ACHN (cell line): ENCODE results near the gene IQGAP2.
"Not testable (repeated sequence)": the region's sequence is repeated elsewhere in the genome, so short reads cannot be mapped to it uniquely, and the experiment has no call there.

Experiments
- DNase-seq: peaks from one replicate; pipeline ENCODE4 v3.0.0-alpha.2; 2015
- in situ Hi-C: cut with HindIII; loops from 2 replicates; pipeline ENCODE4 v1.10.0; 2017; ENCODE audit warnings: low sequenced_read_pairs, low pct_ligation_motif_present, low pct_unique_long_range_greater_than_20kb

The IQGAP2 gene

DNA sequence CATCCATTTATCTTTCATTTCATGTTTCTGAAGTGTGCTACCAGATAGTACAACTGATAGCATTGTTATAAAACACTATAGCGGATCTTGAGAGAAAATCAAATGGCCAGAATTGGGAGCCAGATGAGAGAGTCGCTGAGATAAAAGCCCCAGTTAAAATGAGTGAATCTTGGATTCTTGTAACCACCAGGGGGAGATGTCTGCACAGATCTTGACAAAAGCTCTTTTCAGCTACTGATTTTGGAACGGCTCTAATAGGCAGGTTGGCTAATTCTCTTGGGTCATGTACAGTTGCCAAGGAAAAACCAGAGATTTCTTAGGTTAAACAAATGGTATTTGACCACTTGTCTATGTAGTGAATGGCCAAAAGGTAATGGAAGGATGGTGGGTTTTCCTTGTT lies 198.4 kb downstream of the IQGAP2 start:
- in situ Hi-C loops, result no loop called here
- DNase-seq, result peak; percentile 56

DNA sequence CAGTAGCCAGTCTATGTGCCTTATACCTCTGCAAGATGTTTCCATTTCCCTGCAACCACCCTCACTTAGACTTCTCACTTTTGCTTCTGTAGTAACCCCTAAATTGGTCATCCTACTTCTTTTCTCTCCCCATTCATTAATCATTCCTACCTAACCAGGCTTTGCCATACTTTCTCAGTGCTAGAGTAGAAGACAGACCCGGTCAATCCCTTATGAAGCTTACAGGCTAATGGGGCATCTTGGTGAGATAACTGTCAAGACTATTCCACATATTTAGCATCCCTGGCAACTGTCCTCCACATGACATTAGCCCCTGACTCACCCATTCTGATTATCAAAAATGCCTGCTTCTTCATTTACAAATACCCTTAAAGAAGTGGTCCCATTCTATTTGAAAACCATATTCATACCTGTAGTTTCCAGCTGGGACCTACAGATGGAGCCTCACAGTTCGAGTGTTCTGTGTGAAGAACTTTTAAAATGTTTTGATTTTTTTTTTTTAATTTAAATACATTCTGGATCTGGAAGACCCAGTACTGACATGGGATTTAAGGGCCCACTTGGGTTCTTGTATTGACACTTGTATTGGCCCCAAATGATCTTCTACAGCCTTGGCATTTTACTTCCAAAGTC lies 199.1 kb downstream of the IQGAP2 start:
- in situ Hi-C loops, result no loop called here

DNA sequence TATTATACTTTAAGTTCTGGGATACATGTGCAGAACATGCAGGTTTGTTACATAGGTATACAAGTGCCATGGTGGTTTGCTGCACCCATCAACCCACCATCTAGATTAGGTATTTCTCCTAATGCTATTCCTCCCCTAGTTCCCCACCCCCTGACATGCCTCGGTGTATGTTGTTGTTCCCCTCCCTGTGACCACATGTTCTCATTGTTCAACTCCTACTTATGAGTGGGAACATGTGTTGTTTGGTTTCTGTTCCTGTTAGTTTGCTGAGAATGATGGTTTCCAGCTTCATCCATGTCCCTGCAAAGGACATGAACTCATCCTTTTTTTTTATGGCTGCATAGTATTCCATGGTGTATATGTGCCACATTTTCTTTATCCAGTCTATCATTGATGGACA lies 200.9 kb downstream of the IQGAP2 start:
- DNase-seq, result not testable (repeated sequence)

More for the DNA sequence above, 199.1 kb downstream of the IQGAP2 start:
- DNase-seq, result peak; percentile 7

DNA sequence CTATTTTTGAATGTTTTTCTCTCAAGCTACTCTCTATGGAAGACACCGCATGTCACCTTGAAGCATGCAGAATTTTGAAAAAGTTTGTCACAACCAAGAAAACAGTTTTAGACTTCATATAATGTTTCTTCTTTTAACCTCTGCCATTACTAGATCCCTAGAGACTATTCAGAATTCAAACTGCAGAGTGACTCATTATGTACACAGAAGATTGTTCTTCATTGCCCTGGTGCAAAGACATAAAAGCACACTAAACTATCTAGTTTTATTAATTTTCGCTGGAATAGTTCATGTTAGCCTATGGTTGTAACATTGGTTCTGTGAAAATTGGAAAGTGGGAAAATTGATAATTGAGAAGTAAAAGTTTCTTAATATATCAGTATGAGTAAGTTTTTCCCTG lies 201.8 kb downstream of the IQGAP2 start:
- DNase-seq, result no peak
- in situ Hi-C loops, result no loop called here

More for the DNA sequence above, 200.9 kb downstream of the IQGAP2 start:
- in situ Hi-C loops, result not testable (repeated sequence)

DNA sequence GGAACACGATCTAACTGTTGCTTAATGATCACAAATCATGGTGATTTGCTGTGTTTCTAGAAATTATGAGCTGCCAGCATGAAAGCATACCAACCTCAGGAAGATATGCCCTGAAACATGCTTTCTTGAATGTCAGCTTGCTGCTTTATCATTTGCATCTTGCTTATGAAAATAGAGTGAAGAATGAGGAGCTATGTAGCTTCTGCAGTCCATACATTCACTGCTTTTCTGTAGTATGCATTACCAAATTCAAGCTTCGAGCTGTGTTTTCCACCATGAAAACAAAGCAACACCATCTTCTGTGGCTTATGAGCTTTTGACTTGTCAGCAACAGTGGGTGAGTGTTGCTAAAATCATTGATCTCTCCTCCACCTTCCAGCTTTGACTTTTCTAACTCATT lies 203.6 kb downstream of the IQGAP2 start:
- in situ Hi-C loops, result no loop called here
- DNase-seq, result no peak

DNA sequence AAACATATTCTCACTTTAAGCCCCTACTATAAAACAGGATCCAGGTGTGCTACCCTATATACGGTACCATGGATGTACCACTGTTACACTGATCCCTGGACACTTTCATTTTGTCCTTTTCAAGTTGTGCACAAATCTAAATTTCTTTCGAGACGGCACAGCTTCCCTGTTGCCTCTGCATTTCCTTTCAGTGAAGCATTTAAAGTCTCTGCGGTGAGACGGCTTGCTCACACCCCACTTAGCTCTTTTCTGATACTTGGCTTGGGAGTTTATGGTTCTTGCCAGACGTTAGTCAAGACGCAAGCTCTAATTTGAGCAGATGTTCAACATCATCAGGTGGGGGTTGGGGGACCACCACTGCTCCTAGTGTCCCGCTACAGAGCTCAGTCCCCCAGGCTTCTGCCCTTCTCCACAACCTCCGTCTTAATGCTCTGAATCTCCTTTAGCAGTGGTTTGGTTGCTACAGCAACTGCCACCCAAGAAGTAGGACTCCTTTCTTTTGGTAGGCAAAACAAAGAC lies 204.3 kb downstream of the IQGAP2 start:
- no peak for DNase-seq
- in situ Hi-C loops, result no loop called here

DNA sequence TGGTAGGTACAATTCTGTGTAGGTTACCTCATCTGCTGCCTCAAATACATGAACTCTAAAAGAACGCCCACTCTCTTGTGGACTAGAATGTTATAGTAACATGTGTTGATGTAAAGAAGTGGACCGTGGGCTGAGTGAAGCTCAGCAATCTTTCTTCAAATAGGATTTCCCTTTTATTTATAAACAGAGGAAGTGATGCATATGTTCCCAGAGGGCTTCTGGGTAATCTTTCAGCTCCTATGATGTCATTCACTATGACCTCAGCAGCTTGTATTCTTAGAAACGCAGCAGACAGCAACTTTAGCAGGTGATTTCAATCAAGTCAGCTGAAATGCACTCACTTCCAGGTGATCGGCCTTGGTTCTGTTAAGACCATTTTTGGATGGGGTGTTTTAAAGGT lies 205.7 kb downstream of the IQGAP2 start:
- in situ Hi-C loops, result no loop called here
- peak; percentile 10 for DNase-seq

DNA sequence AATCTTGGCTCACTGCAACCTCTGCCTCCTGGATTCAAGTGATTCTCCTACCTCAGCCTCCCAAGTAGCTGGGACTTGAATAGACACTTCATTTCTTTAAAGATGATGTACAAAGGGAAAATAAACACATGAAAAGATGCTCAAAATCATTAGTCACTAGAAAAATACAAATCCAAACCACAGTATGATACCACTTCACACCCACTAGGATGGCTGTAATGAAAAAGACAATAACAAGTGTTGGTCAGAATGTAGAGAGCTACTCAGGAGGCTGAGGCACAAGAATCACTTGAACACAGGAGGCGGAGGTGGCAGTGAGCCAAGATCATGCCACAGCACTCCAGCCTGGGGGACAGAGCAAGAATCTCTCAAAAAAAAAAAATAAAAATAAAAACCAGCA lies 207.1 kb downstream of the IQGAP2 start:
- in situ Hi-C loops, result no loop called here
- no peak for DNase-seq

DNA sequence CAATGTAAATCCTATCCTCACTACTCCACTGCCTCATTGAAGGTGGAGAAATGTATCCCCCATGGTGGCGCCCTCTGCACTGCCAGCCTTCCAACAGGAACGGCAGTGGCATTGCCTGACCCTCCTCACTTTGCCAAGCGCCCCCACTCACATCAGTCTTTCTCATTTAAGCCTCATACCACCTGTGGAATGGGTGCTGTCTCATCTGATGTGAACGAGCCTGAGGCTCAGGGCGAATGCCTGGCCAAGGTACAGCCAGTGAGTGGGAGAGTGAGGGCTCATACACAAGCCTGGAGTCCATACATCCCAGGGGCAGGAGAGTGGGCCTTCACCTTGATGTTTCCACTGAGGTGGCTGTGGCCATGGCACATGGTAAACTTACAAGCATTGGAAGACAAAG lies 209.9 kb downstream of the IQGAP2 start:
- no peak for DNase-seq
- in situ Hi-C loops, result no loop called here

DNA sequence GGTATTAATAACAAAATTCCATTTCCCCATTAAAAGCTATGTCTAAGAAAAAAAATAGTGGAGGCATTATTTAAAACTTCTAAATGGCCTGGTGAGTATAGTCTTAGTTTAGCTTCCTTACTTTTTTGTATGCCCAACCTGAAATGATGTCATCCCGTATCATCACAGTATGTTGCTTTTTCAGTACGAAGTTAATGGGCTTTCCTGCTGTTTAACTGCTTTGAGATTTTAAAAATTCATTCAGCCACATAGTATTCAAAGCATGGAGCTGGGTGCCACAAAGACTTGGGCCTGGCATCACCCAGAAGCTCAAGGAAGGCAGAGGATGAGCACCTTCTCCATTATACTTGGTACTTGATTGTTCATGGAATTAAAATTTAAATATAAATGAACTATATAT lies 212.7 kb downstream of the IQGAP2 start:
- in situ Hi-C loops, result no loop called here
- DNase-seq, result no peak

DNA sequence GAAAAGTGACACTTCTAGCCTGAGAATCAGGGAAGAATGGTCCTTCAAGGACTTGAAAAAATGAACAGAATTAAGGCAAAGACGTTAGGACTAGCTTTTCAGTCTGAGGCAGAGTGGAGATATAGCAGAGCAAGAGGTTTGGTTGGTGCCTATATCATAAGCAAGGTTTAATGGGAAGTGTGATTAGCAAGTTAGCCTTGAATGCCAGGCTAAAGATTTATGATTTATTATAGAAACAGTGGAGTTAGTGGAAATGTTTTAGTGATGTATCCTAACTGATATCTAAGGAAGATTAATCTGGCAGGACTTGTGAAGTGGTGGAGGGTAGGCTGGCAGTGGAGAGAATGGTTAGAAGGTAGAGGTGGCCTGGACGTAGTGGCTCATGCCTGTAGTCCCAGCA lies 213.1 kb downstream of the IQGAP2 start:
- in situ Hi-C loops, result no loop called here
- DNase-seq, result no peak

DNA sequence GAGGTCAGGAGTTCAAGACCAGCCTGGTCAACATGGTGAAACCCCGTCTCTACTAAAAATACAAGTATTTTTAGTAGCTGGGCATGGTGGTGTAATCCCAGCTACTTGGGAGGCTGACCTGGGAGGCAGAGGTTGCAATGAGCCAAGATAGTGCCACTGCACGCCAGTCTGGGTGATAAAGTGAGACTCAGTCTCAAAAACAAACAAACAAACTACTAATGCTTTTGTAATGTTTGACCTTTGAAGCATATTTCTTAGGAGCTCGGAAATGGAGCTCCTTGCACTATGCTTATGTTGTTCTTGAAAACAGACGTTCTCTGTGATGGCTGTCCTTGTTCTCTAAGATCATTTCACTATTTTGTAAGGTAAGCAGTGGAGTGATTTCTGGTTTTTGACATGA lies 214.1 kb downstream of the IQGAP2 start:
- in situ Hi-C loops, result no loop called here
- DNase-seq, result no peak

DNA sequence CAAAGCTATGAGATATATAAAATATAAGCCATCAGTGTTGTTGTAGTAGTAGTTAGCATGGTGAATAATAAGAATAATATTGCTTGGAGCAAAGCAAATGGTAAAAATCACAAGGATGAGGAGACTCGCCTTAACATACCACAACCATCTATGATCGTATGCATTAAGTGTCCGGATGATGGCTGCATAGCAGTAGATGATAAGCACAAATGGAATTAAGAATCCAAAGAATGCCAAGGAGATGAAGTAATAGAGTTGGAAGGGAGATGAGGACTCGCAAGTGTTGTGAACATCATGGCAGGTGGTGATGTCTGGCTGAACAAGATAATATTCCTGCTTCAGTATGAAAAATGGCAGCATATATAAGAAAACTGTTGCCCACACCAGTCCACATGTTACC lies 214.6 kb downstream of the IQGAP2 start:
- DNase-seq, result no peak
- in situ Hi-C loops, result no loop called here

DNA sequence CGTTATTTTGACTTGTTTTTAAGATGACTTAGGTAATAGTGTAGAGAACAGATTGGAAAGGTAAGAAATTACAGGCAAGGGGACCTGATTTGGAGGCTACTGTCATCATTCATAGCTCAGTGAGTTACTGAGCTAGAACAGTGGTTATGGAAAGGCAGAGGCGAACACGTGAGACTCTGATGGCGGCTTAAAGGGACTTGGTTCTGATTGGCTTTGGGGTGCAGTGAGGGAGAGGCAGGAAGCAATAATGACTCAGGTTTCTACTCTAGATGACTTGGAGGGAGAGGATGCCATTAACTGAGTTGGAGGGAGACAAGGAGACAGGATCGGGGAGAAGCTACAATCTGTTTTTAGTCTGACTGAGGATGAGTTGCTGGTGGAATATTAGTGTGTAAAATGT lies 217.1 kb downstream of the IQGAP2 start:
- in situ Hi-C loops, result no loop called here
- DNase-seq, result no peak

DNA sequence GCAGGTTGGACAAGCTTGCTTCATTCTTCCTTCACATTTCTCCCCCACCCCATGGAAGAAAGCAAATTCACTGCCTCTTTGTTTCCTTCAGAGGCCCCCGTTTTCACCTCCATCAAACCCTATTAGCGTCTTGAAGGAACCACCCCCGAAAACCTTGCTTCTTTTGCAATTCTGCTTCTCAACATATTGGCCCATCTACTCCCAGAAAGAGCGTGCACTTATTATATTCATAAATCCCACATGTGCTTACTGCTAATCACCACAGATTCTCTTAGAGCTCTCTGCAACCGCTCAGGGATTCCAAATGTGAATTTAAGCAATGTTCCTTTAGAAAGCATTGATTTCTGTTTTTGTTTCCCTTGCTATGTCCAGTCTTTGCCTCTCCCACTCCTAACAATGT lies 219.0 kb downstream of the IQGAP2 start:
- in situ Hi-C loops, result no loop called here
- no peak for DNase-seq

DNA sequence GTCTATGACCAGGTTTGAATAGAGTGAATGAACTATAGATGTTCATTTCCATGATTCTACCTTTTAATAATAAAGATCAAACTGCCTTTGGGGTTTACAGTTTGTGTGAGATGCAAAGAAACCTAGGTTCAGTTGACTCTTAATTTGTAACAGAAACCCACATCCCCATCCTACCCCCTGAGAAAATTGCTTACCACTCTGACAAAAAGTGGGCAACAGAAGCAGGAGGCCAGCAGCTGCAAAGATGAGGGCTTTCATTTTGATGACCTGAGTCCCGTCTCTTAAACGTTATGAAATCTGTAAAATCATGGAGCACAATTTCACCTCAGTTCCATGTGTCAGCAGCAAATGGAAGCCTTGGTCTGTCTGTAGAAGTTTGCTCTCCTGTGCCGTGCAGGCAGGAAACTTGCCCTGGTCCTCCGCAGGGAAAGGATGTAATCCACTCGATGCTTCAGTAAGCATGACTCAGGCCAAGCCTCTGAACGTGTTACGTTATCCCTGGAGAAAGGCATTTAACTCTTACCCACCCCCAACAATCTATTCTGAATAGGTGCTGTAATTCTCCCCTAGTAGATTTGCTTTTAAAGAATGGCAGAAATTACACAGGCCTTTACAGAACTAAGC lies 220.0 kb downstream of the IQGAP2 start, which contains the start of gene F2RL2:
TSS of gene F2RL2 (minus strand) at position 431 of the 624 bp plus-strand sequence. CDS start at position 258, 173 bp downstream.
- peak; percentile 73 for DNase-seq
- in situ Hi-C loops, result no loop called here

DNA sequence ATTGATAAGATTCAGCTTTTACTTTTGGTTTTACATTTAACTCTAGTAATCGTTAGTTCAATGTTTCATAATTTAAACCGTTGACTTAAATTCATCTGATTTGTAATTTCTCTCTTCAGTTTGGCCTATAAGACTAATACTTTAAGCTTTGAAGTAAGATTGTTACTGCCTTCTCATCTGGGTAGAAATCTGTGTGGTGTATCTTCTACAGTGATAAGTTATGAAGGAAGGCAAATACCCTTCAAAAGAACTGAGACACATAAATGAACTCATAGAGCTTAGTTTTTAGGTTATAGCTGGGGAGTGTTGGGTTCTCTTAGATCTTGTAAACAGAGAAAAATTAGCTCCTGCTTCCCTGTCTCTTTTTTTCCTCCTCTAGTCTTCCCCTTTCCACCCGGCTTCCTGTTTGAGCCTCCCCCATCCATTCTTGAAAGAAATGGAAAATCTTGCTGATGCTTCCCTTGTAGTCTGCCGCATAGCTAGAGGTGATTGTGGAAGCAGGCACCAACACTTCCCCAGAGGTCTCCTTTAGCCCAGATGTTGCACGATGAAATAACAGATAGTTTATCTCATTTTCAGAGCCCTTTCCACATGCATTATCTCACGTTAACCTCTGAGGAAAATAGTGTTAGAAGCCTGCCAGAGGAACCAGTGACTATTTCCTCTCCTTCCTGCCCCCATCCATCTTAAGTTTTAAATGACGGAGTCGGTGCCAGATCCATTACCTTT lies 222.2 kb downstream of the IQGAP2 start:
- in situ Hi-C loops, result no loop called here
- DNase-seq, result no peak

DNA sequence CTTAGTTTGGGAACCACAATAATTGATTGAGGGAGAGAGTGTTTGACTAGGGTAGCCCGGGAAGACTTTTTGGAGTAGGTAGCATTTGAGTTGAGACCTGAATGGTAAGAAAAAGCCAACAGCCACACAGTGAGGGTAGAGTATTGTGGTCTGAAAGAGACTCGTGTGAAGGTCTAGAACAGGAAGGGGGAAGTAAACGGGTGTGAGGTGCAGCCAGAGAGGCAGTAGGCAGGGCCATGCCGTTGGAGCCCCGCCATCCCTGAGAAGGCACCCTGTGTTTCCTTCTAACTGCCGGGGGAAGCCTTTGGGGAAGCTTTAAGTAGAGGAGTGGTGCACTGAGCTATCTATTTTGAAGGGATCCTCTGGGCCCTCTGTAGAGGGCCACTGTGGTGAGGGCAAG lies 223.7 kb downstream of the IQGAP2 start:
- DNase-seq, result no peak
- in situ Hi-C loops, result no loop called here

DNA sequence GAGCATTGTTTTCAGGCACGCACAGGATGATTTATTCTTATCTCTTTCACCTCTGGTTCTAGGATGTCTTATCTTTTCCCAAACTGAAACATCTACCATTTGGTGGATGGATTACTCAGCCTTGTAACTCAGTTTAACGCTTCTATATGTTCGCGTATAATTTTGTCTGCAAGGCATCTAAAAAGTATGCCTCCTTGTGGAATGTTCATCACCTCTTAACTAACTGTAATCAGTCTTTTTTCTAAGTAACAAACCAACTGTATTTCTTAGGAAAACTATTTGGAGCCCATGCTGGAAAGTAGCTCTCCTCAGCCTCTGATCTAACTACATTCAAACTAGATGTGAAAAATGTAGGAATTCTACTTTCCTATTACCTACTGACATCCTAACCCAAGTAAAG lies 231.6 kb downstream of the IQGAP2 start:
- in situ Hi-C loops, result no loop called here
- no peak for DNase-seq

DNA sequence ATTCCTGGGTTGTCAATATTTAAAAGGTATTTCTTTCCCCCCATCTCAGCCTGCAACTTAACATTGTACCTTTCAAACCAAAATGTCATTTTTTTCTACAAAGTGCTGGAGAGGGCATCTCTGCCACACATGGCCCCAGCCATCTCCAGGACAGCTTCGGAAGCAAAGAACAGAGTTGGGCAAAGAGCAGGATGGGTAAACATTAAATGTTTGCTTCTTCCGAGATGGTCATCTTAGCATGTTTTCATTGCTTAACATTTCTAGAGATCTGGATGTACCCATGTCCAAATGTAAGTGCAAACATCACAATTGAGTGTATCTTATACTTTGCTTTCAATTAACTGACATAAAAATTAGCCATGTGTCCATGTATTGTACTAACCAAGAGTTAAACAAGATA lies 234.4 kb downstream of the IQGAP2 start:
- in situ Hi-C loops, result no loop called here
- no peak for DNase-seq
